8988T (cell line): ENCODE results near the gene LAMB4.

Experiments used
- DNase-seq: peaks from one replicate; pipeline ENCODE4 v3.0.0; 2011

Gene LAMB4

DNA sequence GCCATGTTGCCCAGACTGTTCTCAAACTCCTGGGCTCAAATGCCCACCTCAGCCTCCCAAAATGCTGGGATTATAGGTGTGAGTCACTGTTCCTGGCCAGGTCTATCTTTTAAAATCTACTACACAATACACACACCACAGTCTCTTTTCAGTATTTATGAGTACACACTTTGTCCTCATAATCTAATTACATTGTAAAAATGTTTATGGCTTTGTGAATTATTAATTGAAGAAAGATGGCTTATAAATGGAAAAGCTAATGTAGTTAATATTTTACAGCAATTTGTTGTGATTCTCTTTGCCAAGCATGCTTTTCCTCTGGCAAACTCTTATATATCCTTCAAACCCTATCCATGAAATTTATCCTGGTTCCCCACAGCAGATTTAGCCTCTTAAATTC lies 22.0 kb downstream of the LAMB4 start:
- DNase-seq, result no peak

- no peak for DNase-seq
Measured at GRCh38 chr7:108104324-108104723, 25.8 kb downstream of the LAMB4 start.

DNA sequence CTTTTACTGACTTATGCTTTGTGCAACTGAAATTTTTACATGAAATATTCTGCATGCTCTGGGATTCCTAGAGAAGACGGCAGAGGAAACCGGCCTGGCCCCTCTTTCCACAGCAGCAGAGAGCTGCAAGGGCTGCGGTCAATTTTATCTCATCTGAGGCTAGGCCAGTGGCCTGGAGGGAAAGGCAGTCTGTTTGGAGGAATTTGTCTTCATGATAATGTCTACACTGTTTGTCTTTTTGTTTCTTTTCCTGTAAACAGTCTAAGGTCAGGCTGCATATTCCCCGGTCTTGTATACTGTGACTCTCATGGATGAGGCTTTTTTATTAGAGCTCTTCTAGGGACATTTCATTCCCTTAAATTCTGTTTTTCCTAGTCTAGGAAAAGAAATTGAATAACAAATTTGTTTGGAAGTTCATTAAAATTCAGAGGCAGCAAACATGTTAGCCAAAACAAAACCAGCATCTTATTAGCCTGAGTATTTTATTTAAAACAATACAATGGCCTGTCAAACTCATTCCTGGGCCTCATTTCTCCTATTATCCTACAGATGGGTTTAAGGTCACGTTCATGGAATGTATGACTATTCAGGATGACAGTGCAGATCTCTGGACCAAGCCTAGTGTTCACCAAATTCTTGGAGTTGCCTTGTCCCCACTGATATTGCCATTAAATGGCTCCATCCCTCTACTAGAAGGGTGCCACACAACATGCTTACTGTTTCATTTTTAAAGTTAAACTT lies 26.4 kb downstream of the LAMB4 start:
- DNase-seq, result no peak

GRCh38 chr7:108102671-108103312 lies 27.4 kb downstream of the LAMB4 start:
- no peak for DNase-seq

GRCh38 chr7:108101759-108102158 lies 28.4 kb downstream of the LAMB4 start:
- no peak for DNase-seq

GRCh38 chr7:108099713-108100112 lies 30.4 kb downstream of the LAMB4 start:
- DNase-seq, result no peak

DNA sequence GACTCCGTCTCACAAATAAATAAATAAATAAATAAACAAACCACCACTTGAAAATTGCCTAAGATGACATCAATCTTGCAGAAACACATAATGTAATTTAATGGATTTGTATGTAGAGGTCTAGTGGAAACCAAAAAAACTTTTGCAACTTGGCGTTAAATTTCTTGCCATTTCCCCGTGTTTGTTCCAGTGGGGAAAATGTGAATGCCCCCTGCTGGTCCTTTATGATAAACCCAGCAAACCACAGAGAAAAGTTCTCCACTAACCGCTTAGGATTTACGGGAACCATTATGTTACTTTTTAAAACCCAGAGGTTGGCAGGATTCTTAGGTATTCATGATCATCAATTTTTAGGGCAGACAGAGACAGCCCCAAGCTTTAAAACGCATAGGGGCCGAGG lies 32.5 kb downstream of the LAMB4 start:
- DNase-seq, result peak; percentile 18

GRCh38 chr7:108096996-108097395 lies 33.2 kb downstream of the LAMB4 start:
- DNase-seq, result no peak

GRCh38 chr7:108094933-108095710 lies 35.0 kb downstream of the LAMB4 start:
- DNase-seq, result no peak

GRCh38 chr7:108094346-108094745 lies 35.8 kb downstream of the LAMB4 start:
- no peak for DNase-seq

- no peak for DNase-seq
Measured at GRCh38 chr7:108093851-108094331, 36.3 kb downstream of the LAMB4 start.

DNA sequence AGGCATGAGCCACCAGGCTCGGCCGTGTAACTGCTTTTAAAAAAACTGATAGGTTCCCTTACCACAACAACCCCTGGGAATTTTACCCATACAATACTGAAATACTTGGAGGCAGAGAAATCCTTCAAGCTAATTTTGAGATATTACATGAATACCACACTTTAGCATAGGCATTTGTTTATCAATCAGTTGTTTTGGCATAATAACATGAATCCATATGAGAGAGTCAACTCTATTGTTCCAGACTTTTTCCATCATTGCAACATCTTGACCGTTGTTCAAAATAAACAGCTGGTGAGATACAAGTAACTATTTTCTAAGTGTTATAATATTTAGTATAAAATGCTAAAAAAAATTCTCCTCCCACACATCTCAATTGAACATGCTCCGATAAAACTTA lies 36.8 kb downstream of the LAMB4 start:
- DNase-seq, result no peak

DNA sequence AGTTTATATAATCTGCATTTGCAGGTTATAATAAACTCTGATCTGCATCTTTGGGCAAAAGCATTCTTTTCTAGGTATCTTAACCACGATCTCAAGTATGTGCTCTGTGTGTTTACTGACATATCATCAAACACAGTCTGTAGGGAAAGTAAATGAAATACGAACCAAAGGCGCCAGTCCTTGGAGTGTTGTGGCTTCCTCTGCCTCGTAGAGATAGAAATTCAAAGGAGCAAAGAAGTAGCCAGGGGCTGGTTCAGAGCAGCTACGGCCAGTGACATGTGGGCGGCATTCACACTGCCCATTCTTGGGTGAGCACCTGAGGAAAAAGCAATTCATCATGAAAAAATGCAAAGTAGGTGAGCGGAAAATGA lies 38.7 kb downstream of the LAMB4 start:
- no peak for DNase-seq

DNA sequence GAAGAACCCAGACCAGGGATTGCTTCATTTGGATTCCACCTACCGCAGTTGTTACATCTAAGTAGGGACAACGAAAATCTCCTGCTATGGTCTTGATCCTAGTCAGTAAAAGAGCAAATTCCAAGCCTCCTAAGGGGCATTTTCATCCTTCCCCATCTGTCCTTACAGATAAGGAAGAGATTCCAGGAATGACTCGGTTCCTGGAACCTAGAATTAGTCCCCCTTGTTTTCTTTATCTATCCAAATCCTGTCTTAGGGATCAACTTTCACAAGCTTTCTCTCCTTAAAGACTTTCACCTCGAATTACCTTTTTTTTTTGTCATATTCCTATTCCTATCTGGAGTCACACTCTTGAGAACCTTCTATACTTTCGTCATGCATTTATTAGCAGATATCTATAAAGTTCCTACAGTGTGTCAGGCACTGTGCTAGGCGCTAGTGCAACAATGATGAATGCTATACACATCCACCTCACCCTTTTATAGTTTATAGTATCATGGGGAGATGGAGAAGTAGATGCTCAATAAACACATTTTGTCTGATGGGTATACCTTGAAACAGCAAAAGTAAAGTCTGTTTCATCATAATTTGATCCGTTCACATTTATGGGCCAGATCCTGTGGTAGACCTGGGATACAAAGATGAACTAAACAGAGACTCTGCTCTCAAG lies 39.2 kb downstream of the LAMB4 start:
- no peak for DNase-seq

GRCh38 chr7:108089381-108089780 lies 40.8 kb downstream of the LAMB4 start:
- DNase-seq, result no peak

DNA sequence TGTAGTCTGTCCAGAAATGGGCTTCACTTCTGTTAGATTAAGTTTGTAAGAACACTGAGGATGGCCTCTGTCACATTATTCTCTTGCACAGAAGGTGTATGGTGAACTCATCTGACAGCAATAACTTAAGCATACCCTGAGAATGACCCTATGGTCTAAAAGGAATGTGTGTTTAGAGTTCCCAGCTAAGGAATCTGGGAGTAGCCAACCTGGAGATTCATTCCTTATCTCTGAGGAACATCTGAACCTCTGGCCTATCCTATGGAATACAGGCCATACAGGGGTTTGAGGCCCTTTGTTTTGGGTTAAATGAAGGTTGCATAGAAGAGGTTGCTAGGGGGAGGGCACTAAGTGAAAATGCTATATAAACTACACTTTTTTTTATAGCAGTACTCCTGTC lies 41.4 kb downstream of the LAMB4 start:
- no peak for DNase-seq

DNA sequence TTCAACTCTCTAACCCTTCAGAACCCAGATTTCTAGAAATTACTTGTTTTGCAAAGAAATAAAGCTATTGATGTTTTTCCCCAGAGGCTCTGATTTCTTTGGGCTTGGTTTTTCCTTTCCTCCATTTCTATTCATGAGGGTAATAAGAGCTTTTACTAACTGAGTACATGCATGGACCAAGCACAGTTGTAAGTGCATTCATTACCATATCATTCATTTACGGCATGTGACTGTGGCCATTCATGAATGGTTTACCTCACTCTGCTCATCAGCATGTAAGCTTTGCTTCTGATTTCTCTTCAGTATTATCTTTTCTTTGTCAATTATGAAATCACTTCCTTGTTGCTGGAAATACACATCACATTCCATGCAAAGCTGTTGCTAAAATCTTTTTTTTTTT lies 42.4 kb downstream of the LAMB4 start:
- no peak for DNase-seq

DNA sequence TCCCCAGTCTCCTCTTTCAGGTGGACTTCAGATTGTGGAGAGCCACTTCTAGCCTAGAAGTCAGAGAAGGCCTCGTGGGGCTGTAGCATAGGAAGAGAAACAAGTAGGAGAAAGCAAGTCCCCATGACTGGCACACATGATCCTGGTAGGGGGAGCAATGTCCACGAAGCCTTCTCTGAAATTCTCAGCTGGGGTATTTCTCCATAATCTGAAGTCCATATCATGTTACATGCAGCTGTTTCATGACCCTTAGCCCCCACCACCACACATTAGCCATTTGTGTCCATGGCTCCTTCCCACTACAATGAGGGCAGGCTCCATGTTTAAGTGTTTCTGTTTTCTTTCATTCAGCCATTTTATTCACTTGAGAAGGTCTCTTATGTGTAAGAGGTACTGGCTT lies 43.2 kb downstream of the LAMB4 start:
- DNase-seq, result no peak

DNA sequence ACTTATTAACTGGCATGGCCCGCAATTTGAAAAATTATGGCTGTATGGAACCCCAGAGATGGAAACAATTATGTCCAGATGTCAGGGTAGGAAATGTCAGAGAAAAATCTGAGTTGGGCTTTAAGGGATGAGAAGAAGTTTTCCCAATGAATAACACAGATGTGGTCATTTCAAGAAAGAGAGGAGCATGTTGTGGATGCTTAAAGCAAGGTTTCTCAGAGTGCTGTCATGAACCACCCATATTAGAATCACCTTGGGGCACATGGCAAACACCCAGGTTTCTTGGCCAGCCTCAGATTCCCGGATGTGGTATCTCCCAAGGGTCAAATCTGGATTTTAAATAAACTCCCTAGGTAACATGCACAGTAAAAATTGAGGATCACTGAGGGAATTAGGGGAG lies 43.6 kb downstream of the LAMB4 start:
- DNase-seq, result no peak

GRCh38 chr7:108083980-108084379 lies 46.2 kb downstream of the LAMB4 start:
- no peak for DNase-seq

- DNase-seq, result peak; percentile 15
Measured at GRCh38 chr7:108079648-108080591, 50.2 kb downstream of the LAMB4 start.

DNA sequence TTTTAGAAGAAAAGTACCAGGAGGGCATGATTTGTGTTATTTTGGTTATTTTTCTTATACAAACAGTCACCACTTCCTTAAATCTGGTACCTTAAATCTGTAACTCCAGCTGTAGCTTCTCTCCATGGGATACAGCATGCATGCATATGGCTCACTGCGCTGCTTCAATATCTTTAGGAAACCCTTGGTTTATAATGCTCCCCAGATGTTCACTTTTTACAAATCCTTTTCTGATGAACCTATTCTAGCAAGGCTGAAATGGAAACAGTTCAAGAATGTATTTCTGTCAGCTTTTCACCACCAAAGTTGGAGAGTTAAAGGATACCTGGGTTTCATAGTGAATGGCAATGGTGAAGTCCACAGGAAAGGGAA lies 50.9 kb downstream of the LAMB4 start:
- no peak for DNase-seq
